HG03159 (cell line): ENCODE data around the gene STK39.
"Not testable (repeated sequence)": the region's sequence is repeated elsewhere in the genome, so short reads cannot be mapped to it uniquely, and the experiment has no call there.

Source experiments
- ATAC-seq: cut with Tn5 transposase; IDR thresholded peaks from one replicate; pipeline ENCODE4 v1.9.1; 2021; ENCODE audit warnings: mild to moderate bottlenecking, moderate library complexity; ENCODE audit not compliant: unreplicated experiment

STK39 gene

GRCh38 chr2:168105127-168105683 lies 142.2 kb downstream of the STK39 start:
- no peak for ATAC-seq

GRCh38 chr2:168097431-168097830 lies 150.0 kb downstream of the STK39 start:
- no peak for ATAC-seq

- no peak for ATAC-seq
These were observed 151.2 kb downstream of the STK39 start for GRCh38 chr2:168096158-168096557.

- ATAC-seq, result no peak
These were observed 155.4 kb downstream of the STK39 start for GRCh38 chr2:168091986-168092385.

GRCh38 chr2:168090366-168091135 lies 156.8 kb downstream of the STK39 start:
- ATAC-seq, result peak; percentile 95

GRCh38 chr2:168089200-168089599 lies 158.2 kb downstream of the STK39 start:
- ATAC-seq, result no peak

- no peak for ATAC-seq
These were observed 160.0 kb downstream of the STK39 start for GRCh38 chr2:168087401-168087800.

GRCh38 chr2:168086851-168087250 lies 160.5 kb downstream of the STK39 start:
- ATAC-seq, result no peak

- ATAC-seq, result no peak
These were observed 161.5 kb downstream of the STK39 start for GRCh38 chr2:168085801-168086361.

GRCh38 chr2:168084288-168084687 lies 163.1 kb downstream of the STK39 start:
- no peak for ATAC-seq

- not testable (repeated sequence) for ATAC-seq
These were observed 165.9 kb downstream of the STK39 start for GRCh38 chr2:168081452-168081851.

GRCh38 chr2:168079236-168079635 lies 168.2 kb downstream of the STK39 start:
- ATAC-seq, result no peak

GRCh38 chr2:168076731-168077130 lies 170.7 kb downstream of the STK39 start:
- no peak for ATAC-seq

GRCh38 chr2:168075446-168075845 lies 171.9 kb downstream of the STK39 start:
- no peak for ATAC-seq

GRCh38 chr2:168072626-168073303 lies 174.6 kb downstream of the STK39 start:
- no peak for ATAC-seq

GRCh38 chr2:168064011-168064998 lies 183.1 kb downstream of the STK39 start:
- no peak for ATAC-seq

GRCh38 chr2:168062936-168063335 lies 184.5 kb downstream of the STK39 start:
- ATAC-seq, result no peak

GRCh38 chr2:168062054-168062453 lies 185.3 kb downstream of the STK39 start:
- no peak for ATAC-seq

GRCh38 chr2:168060986-168061750 lies 186.2 kb downstream of the STK39 start:
- ATAC-seq, result no peak

GRCh38 chr2:168059758-168060157 lies 187.6 kb downstream of the STK39 start:
- ATAC-seq, result no peak
